Right cardiac atrium (tissue), 5 donors: ENCODE data around the gene RNF40. TPM values are rescaled to one million over a fixed set of nuclear protein-coding genes. Genes with fewer than 3 reads are reported as not detected.

Experiments used
- ATAC-seq, 2 donors: fragments of 200-7000 bp; cut with Tn5 transposase; one replicate each; pipeline versions ENCODE4 v1.8.0 to v1.9.1; 2020; ENCODE audit warnings: moderate library complexity in 2 of 2, mild to moderate bottlenecking in 1 of 2
- DNase-seq, 3 donors: peaks; one replicate each; pipeline ENCODE4 v3.0.0-alpha.2; 2020
- H3K27ac ChIP-seq: one replicate; pipeline ENCODE4 v1.5.1; 2013; ENCODE audit warnings: mild to moderate bottlenecking, low read length, control low read depth, moderate library complexity
- H3K27me3 ChIP-seq: one replicate; pipeline ENCODE4 v1.6.1; 2013; ENCODE audit not compliant: control insufficient read depth, insufficient read depth
- H3K4me1 ChIP-seq: one replicate; pipeline ENCODE4 v1.6.1; 2013; ENCODE audit warnings: low read length; ENCODE audit not compliant: control insufficient read depth, insufficient read depth
- H3K4me3 ChIP-seq: one replicate; pipeline ENCODE4 v1.5.1; 2013; ENCODE audit warnings: low read length, control low read depth
- H3K9me3 ChIP-seq: one replicate; pipeline ENCODE4 v1.6.1; 2013; ENCODE audit warnings: low read length; ENCODE audit not compliant: control insufficient read depth
- WGBS: extraction: QIAGEN DNeasy Blood & Tissue Kit; methylation state at CpG from one replicate; pipeline ENCODE4 v1.1.7; 2013; 5-methylcytosine and 5-hydroxymethylcytosine counted together
- intact Hi-C, 4 donors: fragments of 100-400 bp; cut with DNase I; formaldehyde crosslinking; loops; one replicate each; pipeline versions ENCODE4 v1.11.0 to v1.14.0; 2022 to 2023
- polyA plus RNA-seq: library from polyadenylated mRNA; stranded (reverse); fragments of 200-250 nt; gene quantifications from one replicate; pipeline ENCODE4 v1.2.3, GENCODE V29; 2013
- total RNA-seq, 4 donors: library from RNA; stranded (reverse); fragmentation: NEBNext Ultra II Directional; extraction: Animal tissue kit (Norgen Biotek cat#: 25700); gene quantifications; one replicate each; pipeline ENCODE4 v1.2.1, GENCODE V29; 2021
- donor health status: healthy with polysubstance abuse.
- donor health status: DM: no; HTN: yes; CAD: no.
- donor health status: DM: no; HTN: no; CAD: no.
- donor health status: DM: no; HTN: yes; CAD: no; lungs with severe emphysema.
- donor health status: DM: yes; HTN: yes; CAD: no.

RNF40 gene
- total and polyA plus RNA-seq, 5 donors, result 36.1 to 64.9 (median 49.0) TPM

- Histone ChIP-seq H3K4me3 (peak overlapping the region; percentile 66), H3K27ac (peak overlapping the region; percentile 84), H3K4me1 (peaks cover 6% of the 10 kb centered on the region), H3K27me3 (no peaks in the 10 kb centered on the region), H3K9me3 (no peaks in the 10 kb centered on the region)
- WGBS, result under 1% methylated on average over 81 of the region's 81 CpGs
- DNase-seq (peak; percentile 88 to 93 (median 93)), ATAC-seq (peak; percentile 87 to 90)
- intact Hi-C loops, result no loop called here
These were observed 13.5 kb downstream of the RNF40 start for GRCh38 chr16:30775392-30776188.

- DNase-seq, result peak in 1 of 3 donors; percentile 44
- intact Hi-C loops, result no loop called here
- Histone ChIP-seq H3K27me3 (no peaks in the 10 kb centered on the region), H3K4me1 (peaks cover 6% of the 10 kb centered on the region), H3K4me3 (no peak overlapping the region), H3K9me3 (no peaks in the 10 kb centered on the region), H3K27ac (no peak overlapping the region)
- ATAC-seq, result no peak
- 74% methylated on average over 7 of the region's 7 CpGs for WGBS
These were observed 15.6 kb downstream of the RNF40 start for GRCh38 chr16:30777591-30778297.

GRCh38 chr16:30778549-30779244, 16.6 kb downstream of the RNF40 start:
- Histone ChIP-seq H3K27me3 (no peaks in the 10 kb centered on the region), H3K4me3 (no peak overlapping the region), H3K4me1 (peaks cover 6% of the 10 kb centered on the region), H3K9me3 (no peaks in the 10 kb centered on the region), H3K27ac (no peak overlapping the region)
- DNase-seq, result peak in 1 of 3 donors; percentile 61
- intact Hi-C loops, result no loop called here
- 78% methylated on average over 14 of the region's 14 CpGs for WGBS
- ATAC-seq, result no peak

- ATAC-seq (no peak), DNase-seq (no peak)
- intact Hi-C loops, result no loop called here
- WGBS, result 82% methylated on average over 6 of the region's 6 CpGs
- no peak overlapping the region for H3K4me3 ChIP-seq
- H3K27ac ChIP-seq, result no peak overlapping the region
- no peaks in the 10 kb centered on the region for H3K9me3 ChIP-seq
- H3K4me1 ChIP-seq, result peaks cover 3% of the 10 kb centered on the region
- H3K27me3 ChIP-seq, result no peaks in the 10 kb centered on the region
These were observed 17.5 kb downstream of the RNF40 start for GRCh38 chr16:30779596-30779995.

- no peak overlapping the region for H3K4me3 ChIP-seq
- 86% methylated on average over 3 of the region's 3 CpGs for WGBS
- intact Hi-C loops, result loop anchor here in 1 of 4 donors (10.0 kb wide), 1 partner anchor 115 kb away; the partner anchor contains the start of genes BCL7C and CTF1
- H3K27me3 ChIP-seq, result no peaks in the 10 kb centered on the region
- ATAC-seq (no peak), DNase-seq (no peak)
- no peaks in the 10 kb centered on the region for H3K9me3 ChIP-seq
- peaks cover 3% of the 10 kb centered on the region for H3K4me1 ChIP-seq
- H3K27ac ChIP-seq, result no peak overlapping the region
These were observed 17.9 kb downstream of the RNF40 start for GRCh38 chr16:30780021-30780420.

GRCh38 chr16:30780549-30780948, 18.4 kb downstream of the RNF40 start:
- WGBS, result 82% methylated on average over 4 of the region's 4 CpGs
- H3K4me1 ChIP-seq, result peaks cover 5% of the 10 kb centered on the region
- ATAC-seq (no peak), DNase-seq (no peak)
- intact Hi-C loops, result loop anchor here in 1 of 4 donors (10.0 kb wide), 1 partner anchor 114 kb away; the partner anchor contains the start of genes BCL7C and CTF1
- no peaks in the 10 kb centered on the region for H3K27me3 ChIP-seq
- H3K9me3 ChIP-seq, result no peaks in the 10 kb centered on the region
- no peak overlapping the region for H3K27ac ChIP-seq
- no peak overlapping the region for H3K4me3 ChIP-seq

GRCh38 chr16:30782486-30783279, 20.6 kb downstream of the RNF40 start:
- Histone ChIP-seq H3K9me3 (no peaks in the 10 kb centered on the region), H3K27me3 (no peaks in the 10 kb centered on the region), H3K27ac (no peak overlapping the region), H3K4me1 (peaks cover 4% of the 10 kb centered on the region), H3K4me3 (no peak overlapping the region)
- intact Hi-C loops, result loop anchor here in 1 of 4 donors (10.0 kb wide), 1 partner anchor 112 kb away; the partner anchor contains the start of genes BCL7C and CTF1
- DNase-seq, result no peak
- no peak for ATAC-seq
- WGBS, result 96% methylated on average over 63 of the region's 63 CpGs

- Histone ChIP-seq H3K4me3 (no peak overlapping the region), H3K27ac (no peak overlapping the region), H3K4me1 (peaks cover 7% of the 10 kb centered on the region), H3K9me3 (no peaks in the 10 kb centered on the region), H3K27me3 (no peaks in the 10 kb centered on the region)
- WGBS, result 94% methylated on average over 57 of the region's 57 CpGs
- ATAC-seq (no peak), DNase-seq (peak in 1 of 3 donors; percentile 56)
- intact Hi-C loops, result loop anchor here in 1 of 4 donors (10.0 kb wide), 1 partner anchor 111 kb away; the partner anchor contains the start of genes BCL7C and CTF1
These were observed 21.4 kb downstream of the RNF40 start for GRCh38 chr16:30783280-30784109.

- DNase-seq (peak in 1 of 3 donors; percentile 55), ATAC-seq (no peak)
- no peak overlapping the region for H3K4me3 ChIP-seq
- 87% methylated on average over 18 of the region's 18 CpGs for WGBS
- no peaks in the 10 kb centered on the region for H3K27me3 ChIP-seq
- H3K9me3 ChIP-seq, result no peaks in the 10 kb centered on the region
- peaks cover 7% of the 10 kb centered on the region for H3K4me1 ChIP-seq
- intact Hi-C loops, result loop anchor here in 1 of 4 donors (10.0 kb wide), 1 partner anchor 111 kb away; the partner anchor contains the start of genes BCL7C and CTF1
- H3K27ac ChIP-seq, result no peak overlapping the region
These were observed 22.1 kb downstream of the RNF40 start for GRCh38 chr16:30784215-30784614.
